GM12892 (cell line): ENCODE data around the gene ZC3H7B.

ENCODE experiments used
- POLR2A ChIP-seq: IDR thresholded peaks from 2 replicates; pipeline ENCODE4 v1.6.1; 2011; ENCODE audit warnings: low read depth, low read length, control low read depth
- TAF1 ChIP-seq: IDR thresholded peaks from 2 replicates; pipeline ENCODE4 v1.6.1; 2011; ENCODE audit warnings: low read depth, mild to moderate bottlenecking, control low read depth, low read length, borderline replicate concordance

GRCh38 chr22:41262250-41262765, 39.0 kb upstream of the ZC3H7B start:
- no peak for TF ChIP-seq POLR2A
- no peak for TF ChIP-seq TAF1
